Peyer's patch (tissue), 4 donors: Measurements from ENCODE around the gene TMEM109.

ENCODE experiments used
- POLR2A ChIP-seq, 2 donors: fragments of 450-650 bp; IDR thresholded peaks; one replicate each; pipeline ENCODE4 v1.5.1; 2017; ENCODE audit warnings: antibody characterized with exemption in 2 of 2, mild to moderate bottlenecking in 2 of 2, moderate library complexity in 2 of 2
- TF ChIP-seq, protein P1 (sequence below), 6 experiments: fragments of 450-650 bp in 4 of 6; fragments of 200-600 bp in 2 of 6; sonication (generic) in 1 of 6; IDR thresholded peaks; one replicate each; pipeline ENCODE4 v1.5.1; 2017 to 2019; ENCODE audit warnings: antibody characterized with exemption in 6 of 6, mild to moderate bottlenecking in 3 of 6, moderate library complexity in 1 of 6

GRCh38 chr11:60879104-60879503 is 34.9 kb upstream of the TMEM109 start:
- TF ChIP-seq, protein P1, sequence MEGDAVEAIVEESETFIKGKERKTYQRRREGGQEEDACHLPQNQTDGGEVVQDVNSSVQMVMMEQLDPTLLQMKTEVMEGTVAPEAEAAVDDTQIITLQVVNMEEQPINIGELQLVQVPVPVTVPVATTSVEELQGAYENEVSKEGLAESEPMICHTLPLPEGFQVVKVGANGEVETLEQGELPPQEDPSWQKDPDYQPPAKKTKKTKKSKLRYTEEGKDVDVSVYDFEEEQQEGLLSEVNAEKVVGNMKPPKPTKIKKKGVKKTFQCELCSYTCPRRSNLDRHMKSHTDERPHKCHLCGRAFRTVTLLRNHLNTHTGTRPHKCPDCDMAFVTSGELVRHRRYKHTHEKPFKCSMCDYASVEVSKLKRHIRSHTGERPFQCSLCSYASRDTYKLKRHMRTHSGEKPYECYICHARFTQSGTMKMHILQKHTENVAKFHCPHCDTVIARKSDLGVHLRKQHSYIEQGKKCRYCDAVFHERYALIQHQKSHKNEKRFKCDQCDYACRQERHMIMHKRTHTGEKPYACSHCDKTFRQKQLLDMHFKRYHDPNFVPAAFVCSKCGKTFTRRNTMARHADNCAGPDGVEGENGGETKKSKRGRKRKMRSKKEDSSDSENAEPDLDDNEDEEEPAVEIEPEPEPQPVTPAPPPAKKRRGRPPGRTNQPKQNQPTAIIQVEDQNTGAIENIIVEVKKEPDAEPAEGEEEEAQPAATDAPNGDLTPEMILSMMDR (IDR thresholded peaks at IDR 0.05): no peak
- no peak for TF ChIP-seq POLR2A (IDR thresholded peaks at IDR 0.05)
